Measurements from ENCODE around the gene RBMY1D.
"Not testable (repeated sequence)": the region's sequence is repeated elsewhere in the genome, so short reads cannot be mapped to it uniquely, and the experiment has no call there.

The RBMY1D gene

DNA sequence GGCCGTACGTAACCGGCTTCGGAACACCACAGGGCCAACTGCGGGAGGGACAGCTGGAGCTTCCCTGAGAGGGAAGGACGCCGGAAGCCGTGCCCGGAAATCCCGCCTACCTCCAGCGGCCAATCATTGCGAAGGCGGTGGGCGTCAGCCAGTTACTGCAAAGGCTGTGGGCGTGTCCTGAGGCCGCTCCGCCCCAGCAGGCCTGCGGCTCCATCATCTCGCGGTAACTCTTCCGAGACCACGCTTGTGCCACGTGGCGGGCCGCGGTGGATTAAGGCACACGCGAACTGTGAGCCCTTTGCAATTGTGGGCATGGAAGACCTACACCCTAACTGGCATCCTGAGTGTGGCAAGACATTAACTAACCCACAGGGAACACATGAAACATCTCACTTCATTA lies at the start of gene RBMY1D:
RBMY1D (minus strand) TSS at position 101 of the 400 bp plus-strand sequence. CDS start 2,013 bp downstream, outside the sequence.
- DNase-seq; intact Hi-C loops (cut with DNase I): not testable (repeated sequence)

DNA sequence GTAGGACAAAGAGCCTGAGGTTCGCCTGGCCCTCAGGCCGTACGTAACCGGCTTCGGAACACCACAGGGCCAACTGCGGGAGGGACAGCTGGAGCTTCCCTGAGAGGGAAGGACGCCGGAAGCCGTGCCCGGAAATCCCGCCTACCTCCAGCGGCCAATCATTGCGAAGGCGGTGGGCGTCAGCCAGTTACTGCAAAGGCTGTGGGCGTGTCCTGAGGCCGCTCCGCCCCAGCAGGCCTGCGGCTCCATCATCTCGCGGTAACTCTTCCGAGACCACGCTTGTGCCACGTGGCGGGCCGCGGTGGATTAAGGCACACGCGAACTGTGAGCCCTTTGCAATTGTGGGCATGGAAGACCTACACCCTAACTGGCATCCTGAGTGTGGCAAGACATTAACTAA lies 23.6 kb upstream of the RBMY1D start, which contains the start of gene RBMY1E:
RBMY1E (minus strand) TSS at position 101 of the 400 bp plus-strand sequence. CDS start 1,978 bp downstream, outside the sequence.
- DNase-seq; intact Hi-C loops (cut with DNase I): not testable (repeated sequence)

DNA sequence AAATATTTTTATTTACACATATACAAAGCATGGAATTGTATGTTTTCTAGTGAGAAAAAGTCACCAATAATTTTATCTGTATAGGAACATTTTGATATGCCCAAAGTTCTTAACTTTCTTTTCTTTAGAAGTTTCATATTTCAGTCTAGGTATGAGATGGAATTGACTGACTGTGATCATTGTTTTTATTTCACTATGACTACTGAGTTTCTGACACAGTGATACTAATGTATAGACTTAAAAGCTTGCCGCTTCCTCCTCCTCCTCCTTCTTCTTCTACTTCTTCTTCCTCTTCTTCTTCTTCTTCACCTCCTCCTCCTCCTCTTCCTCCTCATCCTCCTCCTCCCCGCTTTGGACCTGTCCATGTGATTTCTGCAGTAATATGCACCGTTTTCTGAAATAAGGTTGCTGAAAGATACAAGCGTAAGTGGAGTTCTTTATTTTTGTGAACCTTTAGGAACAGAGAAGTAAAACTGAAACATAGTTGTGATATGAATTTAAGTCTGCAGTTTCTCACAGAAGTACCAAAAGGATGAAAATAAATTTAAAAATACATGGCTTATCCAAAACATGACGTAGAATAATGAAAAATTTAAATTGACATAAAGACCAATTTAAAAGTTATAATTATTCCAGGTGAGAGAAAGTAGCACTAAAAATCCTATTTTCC lies 24.8 kb downstream of the RBMY1D start:
- intact Hi-C loops (cut with DNase I), result not testable (repeated sequence)

DNA sequence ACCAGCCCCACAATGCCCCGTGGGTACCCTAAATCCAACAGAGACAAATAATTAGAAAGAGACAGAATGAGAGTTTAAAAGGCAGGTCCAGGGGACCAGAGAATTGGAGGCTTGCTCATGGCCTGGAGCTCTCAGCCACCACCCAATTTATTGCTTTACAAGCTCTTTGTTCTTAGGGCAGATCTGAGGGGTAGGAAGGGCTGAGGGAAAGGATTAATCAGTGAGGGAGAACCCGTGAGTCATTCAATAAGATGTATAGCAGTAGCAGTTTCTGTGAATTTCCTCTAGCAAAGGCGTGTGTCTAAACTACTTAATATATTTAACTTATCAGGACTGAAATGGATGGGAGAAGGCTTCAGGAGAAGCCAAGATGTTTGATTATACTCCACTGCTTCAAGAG lies 48.8 kb downstream of the RBMY1D start:
- intact Hi-C loops (cut with DNase I), result no loop called here
- no peak for DNase-seq

More for the DNA sequence above, 24.8 kb downstream of the RBMY1D start:
- not testable (repeated sequence) for DNase-seq

DNA sequence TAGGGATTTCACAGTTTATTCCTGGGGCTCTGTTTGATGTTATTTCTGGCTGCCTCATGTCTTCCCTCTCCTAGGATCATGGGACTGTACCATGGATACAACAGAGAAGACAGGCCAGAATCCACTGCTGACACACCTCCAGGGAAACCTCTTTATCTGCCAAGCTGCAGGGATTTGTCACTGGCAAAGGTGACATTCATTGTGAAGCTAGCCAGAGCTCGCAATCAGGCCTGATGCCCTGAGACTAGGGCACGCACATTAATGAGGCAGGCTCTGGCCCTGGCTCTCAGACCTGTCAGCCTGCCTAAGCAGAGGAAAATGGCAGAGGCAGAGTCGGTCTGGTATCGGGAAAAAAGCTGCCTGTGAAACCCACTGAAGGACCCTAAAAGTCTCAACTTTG lies 52.2 kb downstream of the RBMY1D start:
- intact Hi-C loops (cut with DNase I), result no loop called here
- DNase-seq, result no peak

DNA sequence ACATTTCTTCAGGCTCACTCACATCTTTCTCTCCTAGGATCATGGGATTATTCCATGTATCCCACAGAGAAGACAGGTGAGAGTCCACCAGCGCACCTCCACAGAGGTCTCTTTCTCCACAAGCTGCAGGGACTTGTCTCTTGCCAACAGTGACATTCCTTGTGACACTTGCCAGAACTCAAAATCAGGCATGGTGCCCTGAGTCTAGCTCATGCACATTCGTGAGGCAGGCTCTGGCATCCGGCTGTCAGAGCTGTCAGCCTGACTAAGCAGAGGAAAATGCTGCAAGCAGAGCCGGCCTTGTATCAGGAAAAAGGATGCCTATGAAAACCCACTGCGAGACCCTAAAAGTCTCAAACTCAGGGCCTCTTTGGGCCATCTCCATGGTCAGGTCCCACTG lies 54.8 kb downstream of the RBMY1D start:
- DNase-seq, result peak in 1 of 42 donors; percentile 5
- intact Hi-C loops (cut with DNase I), result no loop called here

DNA sequence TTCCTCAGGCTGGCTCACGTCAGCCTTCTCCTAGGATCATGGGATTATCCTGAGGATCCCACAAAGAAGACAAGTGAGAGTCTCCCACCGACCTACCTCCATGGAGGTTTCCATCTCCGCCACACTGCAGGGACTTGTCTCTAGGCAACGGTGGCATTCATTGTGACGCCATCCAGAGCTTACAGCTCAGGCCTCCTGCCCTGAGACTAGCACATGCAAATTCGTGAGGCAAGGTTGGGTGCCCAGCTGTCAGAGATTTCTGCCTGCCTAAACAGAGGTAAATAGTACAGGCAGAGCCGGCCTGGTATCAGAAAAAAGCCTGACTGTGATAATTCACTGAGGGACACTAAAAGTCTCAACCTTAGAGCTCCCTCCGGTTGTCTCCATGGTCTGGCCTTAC lies 58.0 kb downstream of the RBMY1D start:
- DNase-seq, result no peak
- intact Hi-C loops (cut with DNase I), result no loop called here

DNA sequence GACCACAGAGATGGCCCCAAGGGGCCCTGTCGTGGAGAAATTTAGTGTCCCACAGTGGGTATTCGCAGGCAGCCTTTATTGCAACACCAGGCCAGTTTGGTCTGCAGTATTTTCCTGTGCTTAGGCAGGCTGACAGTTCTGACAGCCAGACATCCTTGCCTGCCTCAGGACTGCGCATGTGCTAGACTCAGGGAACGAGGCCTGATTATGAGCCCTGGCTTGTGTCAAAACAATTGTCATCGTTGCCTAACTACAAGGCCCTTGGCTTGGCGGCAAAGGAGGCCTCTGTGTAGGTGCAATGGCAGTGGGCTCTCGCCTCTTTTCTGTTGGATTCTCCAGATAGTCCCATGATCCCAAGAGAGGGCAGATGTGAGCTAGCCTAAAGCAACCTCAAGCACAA lies 59.3 kb downstream of the RBMY1D start:
- intact Hi-C loops (cut with DNase I), result no loop called here
- DNase-seq, result no peak

Data from head of caudate nucleus (tissue), 42 donors.